Measurements from ENCODE around the gene DSG4.

DSG4 gene

GRCh38 chr18:31446854-31447253 is 70.3 kb downstream of the DSG4 start (continued):
- TF ChIP-seq ZIC2 (tag by site-specific recombination; IDR thresholded peaks at IDR 0.05): no peak

GRCh38 chr18:31447530-31448191 is 71.1 kb downstream of the DSG4 start, which contains the start of gene DSG3:
Gene DSG3, plus strand, starts transcription at chr18:31447741. Its CDS starts 137 bp downstream, at chr18:31447878.
- Histone ChIP-seq H3K4me1 (ENCODE audit: control insufficient read depth, insufficient read depth, low read length) (no peaks in the 10 kb centered on the region), H3K36me3 (ENCODE audit: control insufficient read depth in 2 of 2, insufficient read depth in 1 of 2, low read length in 2 of 2) (no peaks in the 10 kb centered on the region), H3K27ac (ENCODE audit: extremely low read depth, low read depth, low read length) (no peak within 1 kb of the TSS), H3K9me3 (ENCODE audit: control insufficient read depth, insufficient read depth, low read depth, low read length) (no peaks in the 10 kb centered on the region), H3K4me3 (ENCODE audit: low read depth, low read length) (no peak within 1 kb of the TSS)
- ChIA-PET POLR2A (no interaction called here), CTCF (interaction anchor here (2.1 kb wide), 1 partner anchor 23 kb away, joined by 6 read pairs; no protein-coding TSS in a partner anchor)
- TF ChIP-seq ZNF311 (tag by site-specific recombination; IDR thresholded peaks at IDR 0.05; ENCODE audit: borderline replicate concordance) (no peak), RBAK (tag by site-specific recombination; IDR thresholded peaks at IDR 0.05) (no peak), ZNF560 (tag by site-specific recombination; IDR thresholded peaks at IDR 0.05; ENCODE audit: borderline replicate concordance) (no peak), ZBTB10 (tag by site-specific recombination; IDR thresholded peaks at IDR 0.05) (no peak), ZNF76 (tag by site-specific recombination; IDR thresholded peaks at IDR 0.05; ENCODE audit: borderline replicate concordance, low read depth) (no peak), ZNF341 (tag by site-specific recombination; IDR thresholded peaks at IDR 0.05; ENCODE audit: low read depth) (no peak), ZNF580 (tag by site-specific recombination; IDR thresholded peaks at IDR 0.05) (no peak), HOXD13 (CRISPR knock-in tag; IDR thresholded peaks at IDR 0.05; ENCODE audit: borderline replicate concordance) (no peak), ZSCAN23 (tag by site-specific recombination; IDR thresholded peaks at IDR 0.05) (no peak), SCRT1 (tag by site-specific recombination; IDR thresholded peaks at IDR 0.05; ENCODE audit: borderline replicate concordance) (no peak), ZNF660 (tag by site-specific recombination; IDR thresholded peaks at IDR 0.05) (no peak), ZNF777 (tag by site-specific recombination; IDR thresholded peaks at IDR 0.05; ENCODE audit: borderline replicate concordance) (no peak), ZNF843 (tag by site-specific recombination; IDR thresholded peaks at IDR 0.05) (no peak), ZFP69B (tag by site-specific recombination; IDR thresholded peaks at IDR 0.05) (no peak), ZNF335 (tag by site-specific recombination; conservative IDR thresholded peaks at IDR 0.05) (no peak), ZFP37 (tag by site-specific recombination; IDR thresholded peaks at IDR 0.05) (no peak), ZNF169 (tag by site-specific recombination; IDR thresholded peaks at IDR 0.05) (no peak), ZNF629 (tag by site-specific recombination; IDR thresholded peaks at IDR 0.05) (no peak), PRDM4 (tag by site-specific recombination; IDR thresholded peaks at IDR 0.05) (no peak)
